HepG2 (cell line): Measurements from ENCODE around the gene TTLL7. TPM values are rescaled to one million over a fixed set of nuclear protein-coding genes. Genes with fewer than 3 reads are reported as not detected.

Experiments
- ATF7 ChIP-seq, 2 experiments: fragments of 450-650 bp in 1 of 2; sonication (generic) in 1 of 2; formaldehyde crosslinking in 1 of 2; IDR thresholded peaks; 2 replicates each; pipeline versions ENCODE4 v1.4.0 to v1.6.1; 2016 to 2020; ENCODE audit warnings: antibody characterized with exemption in 1 of 2, mild to moderate bottlenecking in 1 of 2, missing genetic modification reagents in 1 of 2
- CEBPB ChIP-seq: IDR thresholded peaks from 2 replicates; pipeline ENCODE4 v1.6.1; 2011; ENCODE audit warnings: low read depth, low read length, improper control_type of control experiment, borderline replicate concordance
- EP300 ChIP-seq, 3 experiments: sonication (generic) in 1 of 3; formaldehyde crosslinking in 1 of 3; IDR thresholded peaks; 2 replicates each; pipeline versions ENCODE4 v1.5.1 to v1.6.1; 2011 to 2020; ENCODE audit warnings: low read depth in 2 of 3, low read length in 2 of 3, borderline replicate concordance in 1 of 3, improper control_type of control experiment in 1 of 3, mild to moderate bottlenecking in 1 of 3, missing genetic modification reagents in 1 of 3, moderate library complexity in 1 of 3
- FOXA3 ChIP-seq: IDR thresholded peaks from 2 replicates; pipeline ENCODE4 v1.6.1; 2016; ENCODE audit warnings: missing genetic modification reagents, missing compliant biosample characterization
- FOXK1 ChIP-seq: sonication (generic); formaldehyde crosslinking; IDR thresholded peaks from 2 replicates; pipeline ENCODE4 v1.4.0; 2020; ENCODE audit warnings: low read depth, missing genetic modification reagents, borderline replicate concordance
- FOXP1 ChIP-seq, 2 experiments: fragments of 450-650 bp in 1 of 2; IDR thresholded peaks; 2 replicates each; pipeline ENCODE4 v1.6.1; 2017 to 2018; ENCODE audit warnings: antibody characterized with exemption in 1 of 2
- MAFF ChIP-seq: IDR thresholded peaks from 2 replicates; pipeline ENCODE4 v1.6.1; 2011; ENCODE audit warnings: low read depth, low read length, improper control_type of control experiment
- MATR3 ChIP-seq: sonication (generic); formaldehyde crosslinking; IDR thresholded peaks from 2 replicates; pipeline ENCODE4 v1.4.0; 2020; ENCODE audit warnings: missing genetic modification reagents
- MEIS2 ChIP-seq: sonication (generic); formaldehyde crosslinking; IDR thresholded peaks from 2 replicates; pipeline ENCODE4 v1.9.0; 2021; ENCODE audit warnings: mild to moderate bottlenecking, missing genetic modification reagents
- MIXL1 ChIP-seq: IDR thresholded peaks from 2 replicates; pipeline ENCODE4 v1.6.1; 2016
- PCBP1 ChIP-seq: fragments of 200-400 bp; formaldehyde crosslinking; IDR thresholded peaks from 2 replicates; pipeline ENCODE4 v1.6.1; 2017; ENCODE audit warnings: mild to moderate bottlenecking, low read depth, low read length, borderline replicate concordance
- POLR2A ChIP-seq, 2 experiments: IDR thresholded peaks; 2 replicates each; pipeline ENCODE4 v1.6.1; 2011; ENCODE audit warnings: low read depth in 2 of 2, low read length in 2 of 2, mild to moderate bottlenecking in 1 of 2, moderate library complexity in 1 of 2; ENCODE audit not compliant: insufficient read depth in 1 of 2
- POLR2AphosphoS2 ChIP-seq: IDR thresholded peaks from 2 replicates; pipeline ENCODE4 v1.6.1; 2011; ENCODE audit warnings: low read depth, low read length, improper control_type of control experiment
- RORA ChIP-seq: sonication (generic); formaldehyde crosslinking; IDR thresholded peaks from 2 replicates; pipeline ENCODE4 v1.5.0; 2020; ENCODE audit warnings: mild to moderate bottlenecking, missing genetic modification reagents, moderate library complexity
- SMC3 ChIP-seq: IDR thresholded peaks from 2 replicates; pipeline ENCODE4 v1.6.1; 2011; ENCODE audit warnings: low read length, improper control_type of control experiment
- TFE3 ChIP-seq: IDR thresholded peaks from 2 replicates; pipeline ENCODE4 v1.6.1; 2016
- ZFP36 ChIP-seq: fragments of 150-350 bp; IDR thresholded peaks from 2 replicates; pipeline ENCODE4 v1.6.1; 2018; ENCODE audit warnings: borderline replicate concordance, low read length, low read depth; ENCODE audit not compliant: partially characterized antibody
- ZNF10 ChIP-seq: sonication (generic); formaldehyde crosslinking; IDR thresholded peaks from 2 replicates; pipeline ENCODE4 v1.4.0; 2020; ENCODE audit warnings: mild to moderate bottlenecking, low read depth, missing genetic modification reagents, borderline replicate concordance
- ZNF138 ChIP-seq: sonication (generic); formaldehyde crosslinking; IDR thresholded peaks from 2 replicates; pipeline ENCODE4 v1.5.0; 2020; ENCODE audit warnings: mild to moderate bottlenecking, low read depth, missing genetic modification reagents
- ZNF343 ChIP-seq: sonication (generic); formaldehyde crosslinking; IDR thresholded peaks from 2 replicates; pipeline ENCODE4 v1.4.0; 2020; ENCODE audit warnings: mild to moderate bottlenecking, missing genetic modification reagents
- ZNF431 ChIP-seq: sonication (generic); formaldehyde crosslinking; IDR thresholded peaks from 2 replicates; pipeline ENCODE4 v1.9.0; 2022; ENCODE audit warnings: missing genetic modification reagents, low read depth, mild to moderate bottlenecking, borderline replicate concordance
- ZNF614 ChIP-seq: IDR thresholded peaks from 2 replicates; pipeline ENCODE4 v1.6.1; 2018; ENCODE audit warnings: missing biosample characterization, missing genetic modification reagents, inconsistent platforms, borderline replicate concordance
- ZNF7 ChIP-seq: IDR thresholded peaks from 2 replicates; pipeline ENCODE4 v1.6.1; 2016; ENCODE audit warnings: missing biosample characterization, missing genetic modification reagents
- ZNF879 ChIP-seq: sonication (generic); formaldehyde crosslinking; IDR thresholded peaks from 2 replicates; pipeline ENCODE4 v1.8.1; 2023; ENCODE audit warnings: missing genetic modification reagents
- polyA plus RNA-seq, 8 experiments: library from polyadenylated mRNA; depleted of rRNA in 3 of 8; stranded (reverse) in 7 of 8; unstranded in 1 of 8; fragments of >200 nt; fragmentation: Illumina TruSeq in 4 of 8; extraction: Trizol in 4 of 8; gene quantifications; 2 replicates each; pipeline versions ENCODE4 v1.2.1 to v1.2.3, GENCODE V29; 2011 to 2016; ENCODE audit warnings: low read depth in 4 of 8, missing spikeins in 1 of 8, mixed read lengths in 1 of 8; ENCODE audit not compliant: insufficient read depth in 1 of 8
- total RNA-seq, 5 experiments: library from RNA; depleted of rRNA; stranded (reverse); fragments of >200 nt; fragmentation: Illumina TruSeq; extraction: Trizol; gene quantifications; 2 replicates each; pipeline ENCODE4 v1.2.3, GENCODE V29; 2016; ENCODE audit warnings: low read depth in 1 of 5
- TF ChIP-seq, protein P1 (sequence below): sonication (generic); formaldehyde crosslinking; IDR thresholded peaks from 2 replicates; pipeline ENCODE4 v1.5.0; 2020; ENCODE audit warnings: missing genetic modification reagents
- TF ChIP-seq, protein P2 (sequence below): IDR thresholded peaks from 2 replicates; pipeline ENCODE4 v1.6.1; 2016
- TF ChIP-seq, protein P3 (sequence below): sonication (generic); formaldehyde crosslinking; IDR thresholded peaks from 2 replicates; pipeline ENCODE4 v1.4.0; 2020; ENCODE audit warnings: missing genetic modification reagents

The TTLL7 gene
- total and polyA plus RNA-seq, 2 of the 13 experiments (the other 11 are each of a cell fraction or from before 2014, with no cell fraction given): 0.07 to 0.22 TPM

DNA sequence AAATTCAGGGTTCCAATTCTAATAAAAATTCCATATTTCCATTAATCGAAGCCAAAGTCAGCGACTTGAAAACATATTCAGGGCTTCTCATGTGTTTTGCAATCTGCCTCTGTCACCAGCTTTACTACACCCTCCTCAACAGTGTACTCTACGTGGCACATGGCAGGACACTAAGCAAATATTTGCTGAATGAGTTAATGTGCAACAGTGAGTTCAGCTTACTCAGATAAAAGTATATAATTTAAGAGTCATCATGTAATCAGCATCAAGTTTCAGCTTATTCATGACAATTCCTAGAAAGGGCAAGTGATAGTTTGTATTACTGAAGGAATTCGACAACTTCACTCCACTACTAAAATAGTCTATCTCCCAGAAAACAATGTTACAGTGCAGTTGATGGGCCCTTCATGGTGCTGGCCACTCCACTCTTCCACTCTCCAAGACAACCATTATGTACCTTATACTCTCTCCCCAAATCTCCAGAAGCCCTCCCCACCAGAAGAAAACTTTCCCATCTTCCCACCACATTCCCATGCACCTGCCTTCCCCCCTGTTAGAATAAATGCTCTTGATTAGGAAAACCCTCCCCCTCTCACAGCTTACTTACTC is 97.3 kb downstream of the TTLL7 start (continued):
- peak; percentile 79 for TF ChIP-seq FOXA3 (CRISPR knock-in tag)
- TF ChIP-seq, protein P1, sequence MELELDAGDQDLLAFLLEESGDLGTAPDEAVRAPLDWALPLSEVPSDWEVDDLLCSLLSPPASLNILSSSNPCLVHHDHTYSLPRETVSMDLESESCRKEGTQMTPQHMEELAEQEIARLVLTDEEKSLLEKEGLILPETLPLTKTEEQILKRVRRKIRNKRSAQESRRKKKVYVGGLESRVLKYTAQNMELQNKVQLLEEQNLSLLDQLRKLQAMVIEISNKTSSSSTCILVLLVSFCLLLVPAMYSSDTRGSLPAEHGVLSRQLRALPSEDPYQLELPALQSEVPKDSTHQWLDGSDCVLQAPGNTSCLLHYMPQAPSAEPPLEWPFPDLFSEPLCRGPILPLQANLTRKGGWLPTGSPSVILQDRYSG (CRISPR knock-in tag): no peak
- no peak for TF ChIP-seq MEIS2 (CRISPR knock-in tag)
- TF ChIP-seq POLR2A (IDR thresholded peaks at IDR 0.05; ENCODE audit: insufficient read depth in 1 of 2, low read depth in 2 of 2, low read length in 2 of 2): no peak
- TF ChIP-seq ZNF343 (CRISPR knock-in tag): no peak
- no peak for TF ChIP-seq ZNF7 (CRISPR knock-in tag)
- TF ChIP-seq MATR3 (CRISPR knock-in tag): no peak
- peak in 1 of 2 experiments; percentile 57; a peak in 1 of 4 replicates for TF ChIP-seq EP300 (IDR thresholded peaks at IDR 0.05; ENCODE audit: low read depth in 2 of 2, low read length in 2 of 2)
- TF ChIP-seq EP300 (CRISPR knock-in tag; IDR thresholded peaks at IDR 0.05; ENCODE audit: borderline replicate concordance): no peak
- peak; percentile 50; the same call in 1 of the 2 replicates for TF ChIP-seq FOXK1 (CRISPR knock-in tag)
- 0 out of 2 replicates have a peak, but pooled peaks have one; percentile 32 for TF ChIP-seq ZNF614 (CRISPR knock-in tag)
- TF ChIP-seq ZNF138 (CRISPR knock-in tag): no peak
- TF ChIP-seq RORA (CRISPR knock-in tag): no peak
- TF ChIP-seq ATF7 (IDR thresholded peaks at IDR 0.05): no peak
- TF ChIP-seq ATF7 (CRISPR knock-in tag; IDR thresholded peaks at IDR 0.05): no peak
- no peak for TF ChIP-seq ZNF879 (CRISPR knock-in tag)
- TF ChIP-seq SMC3: peak; percentile 10; the same call in 1 of the 2 replicates
- peak; percentile 83 for TF ChIP-seq MAFF
- no peak for TF ChIP-seq ZNF10 (CRISPR knock-in tag)
- TF ChIP-seq CEBPB: peak; percentile 86
- TF ChIP-seq TFE3: 0 out of 2 replicates have a peak, but pooled peaks have one; percentile 30
- TF ChIP-seq ZNF431 (CRISPR knock-in tag): no peak
- TF ChIP-seq, protein P2, sequence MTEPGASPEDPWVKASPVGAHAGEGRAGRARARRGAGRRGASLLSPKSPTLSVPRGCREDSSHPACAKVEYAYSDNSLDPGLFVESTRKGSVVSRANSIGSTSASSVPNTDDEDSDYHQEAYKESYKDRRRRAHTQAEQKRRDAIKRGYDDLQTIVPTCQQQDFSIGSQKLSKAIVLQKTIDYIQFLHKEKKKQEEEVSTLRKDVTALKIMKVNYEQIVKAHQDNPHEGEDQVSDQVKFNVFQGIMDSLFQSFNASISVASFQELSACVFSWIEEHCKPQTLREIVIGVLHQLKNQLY (CRISPR knock-in tag): peak; percentile 53; the same call in 1 of the 2 replicates
- TF ChIP-seq FOXP1 (IDR thresholded peaks at IDR 0.05): no peak
- peak; percentile 64 for TF ChIP-seq FOXP1 (CRISPR knock-in tag; IDR thresholded peaks at IDR 0.05)
- TF ChIP-seq POLR2AphosphoS2: no peak
- TF ChIP-seq ZFP36: no peak
- no peak for TF ChIP-seq PCBP1
- TF ChIP-seq, protein P3, sequence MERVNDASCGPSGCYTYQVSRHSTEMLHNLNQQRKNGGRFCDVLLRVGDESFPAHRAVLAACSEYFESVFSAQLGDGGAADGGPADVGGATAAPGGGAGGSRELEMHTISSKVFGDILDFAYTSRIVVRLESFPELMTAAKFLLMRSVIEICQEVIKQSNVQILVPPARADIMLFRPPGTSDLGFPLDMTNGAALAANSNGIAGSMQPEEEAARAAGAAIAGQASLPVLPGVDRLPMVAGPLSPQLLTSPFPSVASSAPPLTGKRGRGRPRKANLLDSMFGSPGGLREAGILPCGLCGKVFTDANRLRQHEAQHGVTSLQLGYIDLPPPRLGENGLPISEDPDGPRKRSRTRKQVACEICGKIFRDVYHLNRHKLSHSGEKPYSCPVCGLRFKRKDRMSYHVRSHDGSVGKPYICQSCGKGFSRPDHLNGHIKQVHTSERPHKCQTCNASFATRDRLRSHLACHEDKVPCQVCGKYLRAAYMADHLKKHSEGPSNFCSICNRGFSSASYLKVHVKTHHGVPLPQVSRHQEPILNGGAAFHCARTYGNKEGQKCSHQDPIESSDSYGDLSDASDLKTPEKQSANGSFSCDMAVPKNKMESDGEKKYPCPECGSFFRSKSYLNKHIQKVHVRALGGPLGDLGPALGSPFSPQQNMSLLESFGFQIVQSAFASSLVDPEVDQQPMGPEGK: no peak
- 0 out of 2 replicates have a peak, but pooled peaks have one; percentile 27 for TF ChIP-seq MIXL1 (CRISPR knock-in tag)
